Liver (tissue), 3 donors: Measurements from ENCODE around the gene TCP1.

Source experiments
- CTCF ChIP-seq: fragments of 150-350 bp; IDR thresholded peaks from 2 replicates; pipeline ENCODE4 v1.5.1; 2017; ENCODE audit warnings: improper control_type of control experiment, low read depth, low read length; ENCODE audit not compliant: missing input control
- RAD21 ChIP-seq, 2 donors: IDR thresholded peaks; 2 replicates each; pipeline ENCODE4 v1.6.1; 2016; ENCODE audit warnings: antibody characterized with exemption in 2 of 2, mild to moderate bottlenecking in 2 of 2
- donor health status: healthy.
- donor health status: healthy.

GRCh38 chr6:159778542-159779103, 10.8 kb downstream of the TCP1 start:
- no peak for TF ChIP-seq CTCF
- TF ChIP-seq RAD21 (IDR thresholded peaks at IDR 0.05): no peak
